NCI-H128 (cell line): ENCODE results near the gene WFIKKN2.
"Not testable (repeated sequence)": the region's sequence is repeated elsewhere in the genome, so short reads cannot be mapped to it uniquely, and the experiment has no call there.

Experiments
- DNase-seq: peaks from one replicate; lab custom pipeline; 2025; ENCODE audit not compliant: unreplicated experiment; lab: John Stamatoyannopoulos, UW

WFIKKN2 gene

DNA sequence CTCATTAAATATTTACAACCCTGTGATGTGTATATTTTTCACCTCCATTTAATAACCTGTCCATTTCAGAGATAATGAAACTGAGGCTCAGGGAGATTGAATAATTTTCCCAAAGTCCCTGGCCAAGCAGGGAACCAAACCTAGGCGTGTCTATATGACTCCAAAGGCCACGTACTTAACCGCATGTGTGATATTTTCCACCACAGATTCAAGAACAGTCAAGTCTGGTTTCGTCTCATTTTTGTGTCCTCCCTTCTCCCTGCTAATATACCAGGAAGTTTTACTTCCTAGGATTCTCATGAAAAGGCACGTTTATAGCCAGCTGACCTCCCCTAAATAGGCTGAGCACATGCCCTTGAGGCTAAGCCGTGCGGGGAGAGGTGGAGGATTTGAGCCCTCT lies 15.3 kb downstream of the WFIKKN2 start:
- no peak for DNase-seq

DNA sequence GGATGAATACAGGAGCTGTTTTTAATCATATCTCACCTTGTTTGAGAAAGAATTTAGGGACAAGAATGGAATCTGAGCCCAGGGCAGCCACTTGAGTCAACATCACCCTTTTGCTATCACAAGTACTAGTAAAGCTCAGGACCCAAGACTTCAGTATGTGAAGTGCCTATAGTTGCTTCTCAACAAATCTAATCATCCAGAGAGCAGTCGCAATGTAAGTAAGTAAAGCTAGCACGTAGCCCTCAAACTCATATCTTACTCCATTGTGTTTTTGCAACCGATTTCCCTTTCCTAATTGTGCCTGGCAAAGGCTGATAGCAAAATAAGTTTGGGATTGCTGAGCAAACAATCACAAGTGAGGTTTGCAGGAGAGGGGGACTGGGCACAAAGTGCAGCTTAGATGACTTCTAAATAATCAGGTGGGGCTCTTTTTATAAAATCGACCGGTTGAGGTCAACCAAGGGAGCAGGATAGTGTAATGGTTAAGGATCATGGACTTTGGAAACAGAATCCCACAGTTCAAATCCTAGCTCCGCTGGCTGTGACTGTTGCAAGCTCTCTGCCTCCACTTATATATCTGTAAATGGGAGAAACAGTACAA lies 17.7 kb downstream of the WFIKKN2 start:
- DNase-seq = no peak

- DNase-seq = no peak
These were observed 18.4 kb downstream of the WFIKKN2 start for GRCh38 chr17:50853781-50854180.

DNA sequence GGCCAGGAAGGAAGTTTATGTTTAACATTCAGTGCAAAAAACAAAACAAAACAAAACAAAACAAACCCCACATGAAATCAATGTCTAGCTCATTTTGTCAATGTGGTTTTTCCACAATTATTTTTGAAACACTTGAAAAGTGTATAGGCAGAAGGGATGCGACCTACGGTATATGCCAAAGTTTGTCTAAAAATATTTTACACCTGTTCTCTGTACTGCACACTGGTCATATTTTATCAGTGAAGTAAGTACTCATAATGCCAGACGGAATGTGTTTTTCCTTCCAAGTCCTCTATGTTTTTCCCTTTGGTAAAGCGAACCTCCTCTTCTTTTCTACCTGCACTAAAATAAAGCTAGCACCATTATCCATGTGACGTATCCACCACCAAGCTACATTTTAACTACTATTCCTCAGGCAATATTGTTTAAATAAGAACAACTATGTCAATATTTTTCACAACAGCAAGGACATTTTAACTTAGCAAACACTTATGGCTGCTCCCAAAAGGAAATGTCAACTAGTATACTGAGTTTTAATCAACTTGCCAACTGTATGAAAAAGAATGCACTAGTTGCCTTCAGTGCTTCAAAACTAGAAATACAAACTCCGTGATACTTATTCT lies 20.4 kb downstream of the WFIKKN2 start:
- DNase-seq = no peak

GRCh38 chr17:50856431-50856830 lies 21.0 kb downstream of the WFIKKN2 start:
- DNase-seq = no peak

- no peak for DNase-seq
These were observed 23.3 kb downstream of the WFIKKN2 start for GRCh38 chr17:50858486-50859225.

DNA sequence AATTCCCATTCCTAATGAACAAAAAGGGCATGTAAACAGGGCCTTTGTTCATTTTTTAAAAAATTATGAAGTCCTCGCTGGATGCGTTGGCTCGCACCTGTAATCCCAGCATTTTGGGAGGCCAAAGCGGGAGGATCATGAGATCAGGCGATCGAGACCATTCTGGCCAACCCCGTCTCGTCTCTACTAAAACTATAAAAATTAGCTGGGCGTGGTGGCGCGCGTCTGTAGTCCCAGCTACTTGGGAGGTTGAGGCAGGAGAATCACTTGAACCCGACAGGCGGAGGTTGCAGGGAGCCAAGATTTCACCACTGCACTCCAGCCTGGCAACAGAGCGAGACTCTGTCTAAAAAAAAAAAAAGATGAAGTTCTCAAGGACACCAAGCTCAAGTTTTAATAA lies 24.3 kb downstream of the WFIKKN2 start:
- DNase-seq = not testable (repeated sequence)

DNA sequence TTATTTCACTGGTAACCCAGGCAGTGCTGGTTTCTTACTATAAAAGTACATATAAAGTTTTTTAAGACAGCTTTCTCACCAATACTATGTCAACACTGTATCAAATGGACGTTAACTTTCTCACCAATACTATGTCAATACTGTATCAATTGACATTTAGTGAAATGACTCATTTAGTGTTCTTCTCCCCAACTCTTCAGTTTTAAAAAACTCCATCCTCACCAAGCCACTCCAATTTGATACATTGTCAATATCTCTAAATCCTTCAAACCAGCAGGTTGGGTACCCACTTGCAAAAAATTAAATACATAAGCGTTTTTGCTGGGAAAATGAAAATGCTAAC lies 25.9 kb downstream of the WFIKKN2 start:
- DNase-seq = no peak

- no peak for DNase-seq
These were observed 26.6 kb downstream of the WFIKKN2 start for GRCh38 chr17:50861822-50862528.

DNA sequence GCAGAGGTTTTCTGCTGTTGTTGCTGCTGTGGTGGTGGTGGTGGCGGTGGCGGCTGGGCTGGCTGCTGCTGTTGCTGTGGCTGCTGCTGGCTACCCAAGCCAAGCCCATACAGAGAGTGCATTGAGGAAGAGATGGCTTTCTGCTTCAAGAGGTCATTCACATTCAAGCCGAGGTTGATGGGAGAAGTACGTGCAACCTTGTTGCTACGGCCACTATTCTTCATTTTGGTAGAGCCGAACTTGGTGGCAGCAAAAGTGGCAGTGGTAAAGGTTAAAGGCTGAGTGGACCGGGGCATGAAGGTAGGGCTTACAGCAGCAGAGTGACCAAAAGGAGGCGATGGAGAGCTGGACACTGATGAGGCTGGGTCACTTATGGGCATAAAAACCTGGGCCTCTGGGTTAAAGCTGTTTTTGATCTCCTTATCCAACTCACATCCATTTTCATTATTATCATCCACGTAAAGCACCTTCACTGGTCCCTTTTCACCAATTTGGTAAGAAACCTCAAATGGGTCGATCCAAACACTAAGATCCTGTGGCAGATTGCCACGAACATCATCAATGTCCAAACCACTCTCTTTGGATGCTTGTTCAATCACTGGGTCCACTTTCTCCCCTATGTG lies 27.9 kb downstream of the WFIKKN2 start:
- DNase-seq = no peak

- no peak for DNase-seq
These were observed 28.5 kb downstream of the WFIKKN2 start for GRCh38 chr17:50863931-50864330.

- DNase-seq = no peak
These were observed 29.3 kb downstream of the WFIKKN2 start for GRCh38 chr17:50864747-50865059.

DNA sequence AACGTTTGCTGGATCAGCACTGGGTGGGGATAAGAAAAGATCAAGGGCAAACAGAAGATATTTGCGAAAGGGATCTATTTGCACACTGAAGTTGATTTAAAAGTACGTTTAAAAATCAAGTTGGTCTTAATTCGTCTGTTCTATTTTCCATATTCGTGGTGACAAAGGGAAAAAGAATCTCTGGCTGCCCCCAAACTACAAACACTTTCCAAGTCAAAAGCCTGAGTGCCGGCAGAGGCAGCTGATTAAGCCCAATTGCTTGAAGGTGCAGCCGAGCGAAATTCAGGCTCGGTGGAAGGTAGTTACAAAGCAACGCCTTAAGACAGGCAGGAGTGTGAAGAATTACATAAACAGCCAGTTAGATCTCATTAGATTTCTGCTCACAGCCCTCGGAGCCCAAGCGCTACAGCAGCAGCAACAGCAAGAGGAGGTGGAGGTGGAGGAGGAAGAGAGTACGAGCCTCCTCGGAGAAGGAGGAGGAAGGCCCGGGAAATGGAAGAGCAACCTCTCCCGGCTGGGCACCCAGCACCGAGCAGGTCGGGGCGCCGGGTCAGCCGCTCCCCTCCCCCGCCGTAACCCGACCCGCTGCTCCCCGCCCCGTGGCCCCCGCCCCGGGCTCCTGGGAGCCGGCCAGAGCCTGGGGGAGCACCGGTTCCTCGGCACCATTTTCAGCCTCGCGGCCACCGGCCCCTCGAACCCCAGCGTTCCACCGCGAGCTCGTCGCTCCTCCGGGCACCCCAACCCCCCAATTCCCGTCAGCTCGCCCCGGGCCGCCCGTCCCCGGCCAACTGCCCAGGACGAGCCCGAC lies 29.9 kb downstream of the WFIKKN2 start:
- DNase-seq = no peak

DNA sequence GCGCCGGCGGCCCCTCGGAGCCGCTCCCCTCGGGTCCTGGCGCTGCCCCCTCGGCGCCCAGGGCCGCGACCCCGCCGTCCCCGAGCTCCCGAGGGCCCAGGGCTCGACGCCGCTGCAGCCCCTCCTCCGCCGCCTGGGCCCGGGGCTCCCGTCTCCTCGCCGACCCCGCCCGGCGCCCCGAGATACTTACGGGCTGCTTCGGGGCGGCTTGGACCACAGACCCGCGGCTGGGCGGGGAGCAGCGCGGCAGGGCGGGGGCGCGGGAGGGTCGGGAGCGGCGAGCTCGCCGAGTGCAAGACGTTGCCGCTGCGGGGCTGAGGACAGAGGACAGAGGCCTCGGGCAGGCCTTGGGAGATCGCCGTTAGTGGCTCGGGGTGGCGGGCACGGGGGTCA lies 30.5 kb downstream of the WFIKKN2 start:
- no peak for DNase-seq

GRCh38 chr17:50866261-50866949 lies 31.0 kb downstream of the WFIKKN2 start, which contains the start of gene TOB1:
Gene TOB1, minus strand, starts transcription at chr17:50866354. Its CDS starts 2,337 bp downstream, at chr17:50864017.
- DNase-seq = peak; percentile 88

- DNase-seq = no peak
These were observed 31.6 kb downstream of the WFIKKN2 start for GRCh38 chr17:50866950-50867362.

DNA sequence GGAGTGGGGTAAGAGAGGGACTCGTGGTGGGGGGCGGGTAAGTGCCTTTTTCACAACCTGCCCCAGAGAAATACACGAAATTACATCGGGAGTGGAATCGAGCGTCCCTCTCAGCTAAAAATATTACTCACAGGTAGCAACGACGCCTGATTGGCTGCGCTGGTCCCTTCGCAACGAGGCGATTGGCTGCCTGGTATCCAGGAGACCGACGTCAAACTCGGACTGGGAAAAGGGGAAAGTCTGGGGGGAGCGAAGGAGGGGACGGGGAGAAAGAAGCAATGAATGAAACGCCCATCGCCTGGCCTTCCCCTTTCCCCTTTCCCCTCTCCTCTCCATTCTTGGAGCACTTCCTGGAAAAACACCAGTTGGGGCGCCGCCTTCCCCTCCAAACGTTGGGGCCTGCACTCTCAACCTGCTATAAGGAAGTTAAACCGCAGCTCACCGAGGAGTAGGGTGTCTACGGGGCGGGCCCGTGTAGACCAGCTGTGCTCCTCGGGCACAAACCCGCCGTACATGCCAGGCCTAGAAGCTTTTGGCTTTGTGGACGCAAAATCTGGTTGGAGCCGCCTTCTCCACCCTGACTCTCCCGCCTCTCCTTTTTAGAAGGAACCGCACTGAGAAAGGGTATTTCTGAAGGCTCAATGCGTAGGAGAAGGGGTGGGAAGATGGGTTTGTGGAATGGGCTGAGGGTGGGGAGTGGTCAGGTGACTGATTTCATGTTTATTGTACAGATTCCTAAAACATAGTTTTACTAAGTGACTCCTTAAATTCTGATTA lies 32.2 kb downstream of the WFIKKN2 start:
- peak; percentile 92 for DNase-seq

GRCh38 chr17:50868140-50868438 lies 32.7 kb downstream of the WFIKKN2 start:
- DNase-seq = no peak

- no peak for DNase-seq
These were observed 33.2 kb downstream of the WFIKKN2 start for GRCh38 chr17:50868602-50869001.

DNA sequence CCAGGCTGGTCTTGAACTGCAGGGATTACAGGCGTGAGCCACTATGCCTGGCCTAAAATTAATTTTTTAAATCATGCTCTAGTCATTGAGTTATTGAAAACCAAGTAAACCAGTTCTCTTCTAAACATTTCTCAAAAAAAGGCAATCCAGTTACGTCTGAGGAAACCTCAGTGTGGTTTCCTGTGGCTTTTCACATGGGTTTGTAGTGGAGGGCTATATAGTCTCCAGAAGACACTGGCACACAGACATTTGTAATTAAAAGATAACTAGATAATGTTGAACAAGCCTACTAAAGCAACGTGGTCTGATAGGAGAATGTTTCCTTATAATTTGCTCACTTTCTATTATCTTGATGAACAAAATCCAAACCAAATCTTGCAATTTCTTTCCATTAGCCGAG lies 36.0 kb downstream of the WFIKKN2 start:
- no peak for DNase-seq
